ENCODE data around the gene STARD3NL. TPM values are rescaled to one million over a fixed set of nuclear protein-coding genes. Genes with fewer than 3 reads are reported as not detected.
A peak's percentile ranks its signal among the peaks of the same experiment; 100 is the strongest.

STARD3NL gene
- total RNA-seq, 1 donor from 2014 or later = 33.4 TPM

GRCh38 chr7:38220452-38220851 is 42.4 kb downstream of the STARD3NL start:
- Mint-ChIP-seq H3K4me1 (ENCODE audit: low read depth) (peaks cover 13% of the 10 kb centered on the region), H3K27me3 (ENCODE audit: low read depth) (no peaks in the 10 kb centered on the region), H3K4me3 (ENCODE audit: unreplicated experiment) (no peak overlapping the region), H3K36me3 (ENCODE audit: low read depth) (peaks cover 19% of the 10 kb centered on the region), H3K27ac (ENCODE audit: unreplicated experiment) (no peak overlapping the region), H3K9me3 (ENCODE audit: low read depth) (no peaks in the 10 kb centered on the region)
- TF ChIP-seq CTCF (IDR thresholded peaks at IDR 0.05) = no peak
- DNase-seq (ENCODE audit: low spot score) = no peak

- Mint-ChIP-seq H3K4me1 (ENCODE audit: low read depth) (peaks cover 5% of the 10 kb centered on the region), H3K36me3 (ENCODE audit: low read depth) (peaks cover 17% of the 10 kb centered on the region), H3K27me3 (ENCODE audit: low read depth) (no peaks in the 10 kb centered on the region), H3K27ac (ENCODE audit: unreplicated experiment) (no peak overlapping the region), H3K9me3 (ENCODE audit: low read depth) (no peaks in the 10 kb centered on the region), H3K4me3 (ENCODE audit: unreplicated experiment) (no peak overlapping the region)
- DNase-seq (ENCODE audit: low spot score) = no peak
- TF ChIP-seq CTCF (IDR thresholded peaks at IDR 0.05) = peak; percentile 93
Measured at GRCh38 chr7:38222481-38223096, 44.5 kb downstream of the STARD3NL start.

GRCh38 chr7:38223306-38223705 is 45.3 kb downstream of the STARD3NL start:
- no peaks in the 10 kb centered on the region for H3K9me3 Mint-ChIP-seq (ENCODE audit: low read depth)
- no peak overlapping the region for H3K27ac Mint-ChIP-seq (ENCODE audit: unreplicated experiment)
- TF ChIP-seq CTCF (IDR thresholded peaks at IDR 0.05) = no peak
- no peaks in the 10 kb centered on the region for H3K27me3 Mint-ChIP-seq (ENCODE audit: low read depth)
- H3K4me1 Mint-ChIP-seq (ENCODE audit: low read depth) = peaks cover 5% of the 10 kb centered on the region
- no peak for DNase-seq (ENCODE audit: low spot score)
- no peak overlapping the region for H3K4me3 Mint-ChIP-seq (ENCODE audit: unreplicated experiment)
- peaks cover 17% of the 10 kb centered on the region for H3K36me3 Mint-ChIP-seq (ENCODE audit: low read depth)

DNA sequence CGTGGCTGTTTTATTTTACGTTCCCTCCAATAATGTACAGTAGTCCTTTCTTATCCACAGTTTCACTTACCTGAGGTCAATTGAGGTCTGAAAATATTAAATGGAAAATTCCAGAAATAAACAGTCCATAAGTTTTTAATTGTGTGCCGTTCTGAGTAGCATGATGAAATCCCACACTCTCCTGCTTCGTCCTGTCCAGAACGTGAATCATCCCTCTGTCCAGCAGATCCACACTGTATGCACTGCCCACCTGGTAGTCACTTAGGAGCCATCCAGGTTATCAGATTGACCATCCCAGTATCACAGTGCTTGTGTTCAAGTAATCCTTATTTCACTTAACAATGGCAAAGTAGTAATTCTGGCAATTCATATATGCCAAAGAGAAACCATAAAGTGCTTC is 46.3 kb downstream of the STARD3NL start:
- H3K4me1 Mint-ChIP-seq (ENCODE audit: low read depth) = peaks cover 5% of the 10 kb centered on the region
- no peaks in the 10 kb centered on the region for H3K9me3 Mint-ChIP-seq (ENCODE audit: low read depth)
- no peak for DNase-seq (ENCODE audit: low spot score)
- no peak overlapping the region for H3K27ac Mint-ChIP-seq (ENCODE audit: unreplicated experiment)
- no peaks in the 10 kb centered on the region for H3K27me3 Mint-ChIP-seq (ENCODE audit: low read depth)
- TF ChIP-seq CTCF (IDR thresholded peaks at IDR 0.05) = no peak
- H3K4me3 Mint-ChIP-seq (ENCODE audit: unreplicated experiment) = no peak overlapping the region
- H3K36me3 Mint-ChIP-seq (ENCODE audit: low read depth) = peaks cover 17% of the 10 kb centered on the region

DNA sequence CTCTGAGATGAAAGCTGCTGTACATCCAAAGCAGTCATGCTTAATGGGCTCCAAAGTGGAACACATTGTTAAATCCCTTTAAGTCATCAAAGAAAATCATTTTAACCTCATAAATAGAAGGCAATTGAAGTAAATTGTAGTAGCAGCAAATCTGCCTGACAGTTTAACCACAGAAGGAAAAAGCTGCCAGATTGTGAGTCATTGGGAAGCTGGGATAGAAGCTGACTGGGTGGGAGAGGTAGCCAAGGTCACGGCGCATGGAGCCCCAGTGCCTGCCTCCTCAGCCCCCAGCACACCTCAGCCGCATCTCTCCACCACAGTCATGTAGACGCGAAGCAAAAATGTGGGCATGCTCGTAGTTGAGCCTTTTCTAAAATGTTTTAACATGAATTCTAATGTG is 51.3 kb downstream of the STARD3NL start:
- H3K4me3 Mint-ChIP-seq (ENCODE audit: unreplicated experiment) = no peak overlapping the region
- no peak for DNase-seq (ENCODE audit: low spot score)
- H3K9me3 Mint-ChIP-seq (ENCODE audit: low read depth) = no peaks in the 10 kb centered on the region
- TF ChIP-seq CTCF (IDR thresholded peaks at IDR 0.05) = no peak
- H3K27ac Mint-ChIP-seq (ENCODE audit: unreplicated experiment) = no peak overlapping the region
- H3K27me3 Mint-ChIP-seq (ENCODE audit: low read depth) = no peaks in the 10 kb centered on the region
- peaks cover under 1% of the 10 kb centered on the region for H3K4me1 Mint-ChIP-seq (ENCODE audit: low read depth)
- H3K36me3 Mint-ChIP-seq (ENCODE audit: low read depth) = peaks cover 30% of the 10 kb centered on the region
